HUES64 (cell line): ENCODE data around the gene ISY1.
"Not testable (repeated sequence)": the region's sequence is repeated elsewhere in the genome, so short reads cannot be mapped to it uniquely, and the experiment has no call there.

ENCODE experiments used
- H3K27ac ChIP-seq: 2 replicates; pipeline ENCODE4 v1.7.0; 2013; ENCODE audit warnings: low read depth, low read length, inconsistent platforms
- H3K27me3 ChIP-seq: 2 replicates; pipeline ENCODE4 v1.6.1; 2013; ENCODE audit warnings: mild to moderate bottlenecking, low read length; ENCODE audit not compliant: insufficient read depth
- H3K36me3 ChIP-seq: 2 replicates; pipeline ENCODE4 v1.6.1; 2013; ENCODE audit warnings: mild to moderate bottlenecking, low read length; ENCODE audit not compliant: insufficient read depth
- H3K4me1 ChIP-seq: 2 replicates; pipeline ENCODE4 v1.6.1; 2013; ENCODE audit warnings: mild to moderate bottlenecking, low read length, moderate library complexity; ENCODE audit not compliant: insufficient read depth
- H3K4me3 ChIP-seq: 2 replicates; pipeline ENCODE4 v1.5.1; 2013; ENCODE audit warnings: mild to moderate bottlenecking, low read length, moderate library complexity
- H3K9ac ChIP-seq: 2 replicates; pipeline ENCODE4 v1.6.1; 2013; ENCODE audit warnings: mild to moderate bottlenecking, low read depth, low read length
- H3K9me3 ChIP-seq: 2 replicates; pipeline ENCODE4 v1.6.1; 2013; ENCODE audit warnings: low read depth, low read length; ENCODE audit not compliant: insufficient read depth
- WGBS: fragments of 150-250, 120-280 bp; methylation state at CpG from one replicate; pipeline ENCODE4 v1.1.7; 2013; ENCODE audit warnings: missing lambda C conversion rate; 5-methylcytosine and 5-hydroxymethylcytosine counted together

ISY1 gene

GRCh38 chr3:129104051-129104450 lies 56.8 kb downstream of the ISY1 start:
- WGBS, result 91% methylated on average over 6 of the region's 6 CpGs
- no peaks in the 10 kb centered on the region for H3K36me3 ChIP-seq
- no peak overlapping the region for H3K9ac ChIP-seq

GRCh38 chr3:129103296-129103695 lies 57.6 kb downstream of the ISY1 start:
- H3K27me3 ChIP-seq, result no peaks in the 10 kb centered on the region
- 90% methylated on average over 7 of the region's 7 CpGs for WGBS
- no peak overlapping the region for H3K27ac ChIP-seq
- H3K4me1 ChIP-seq, result no peaks in the 10 kb centered on the region
- no peaks in the 10 kb centered on the region for H3K9me3 ChIP-seq
- H3K9ac ChIP-seq, result no peak overlapping the region
- H3K36me3 ChIP-seq, result no peaks in the 10 kb centered on the region
- no peak overlapping the region for H3K4me3 ChIP-seq

More at GRCh38 chr3:129104051-129104450, 56.8 kb downstream of the ISY1 start:
- Histone ChIP-seq H3K4me3 (no peak overlapping the region), H3K9me3 (no peaks in the 10 kb centered on the region), H3K4me1 (no peaks in the 10 kb centered on the region), H3K27me3 (no peaks in the 10 kb centered on the region), H3K27ac (no peak overlapping the region)

DNA sequence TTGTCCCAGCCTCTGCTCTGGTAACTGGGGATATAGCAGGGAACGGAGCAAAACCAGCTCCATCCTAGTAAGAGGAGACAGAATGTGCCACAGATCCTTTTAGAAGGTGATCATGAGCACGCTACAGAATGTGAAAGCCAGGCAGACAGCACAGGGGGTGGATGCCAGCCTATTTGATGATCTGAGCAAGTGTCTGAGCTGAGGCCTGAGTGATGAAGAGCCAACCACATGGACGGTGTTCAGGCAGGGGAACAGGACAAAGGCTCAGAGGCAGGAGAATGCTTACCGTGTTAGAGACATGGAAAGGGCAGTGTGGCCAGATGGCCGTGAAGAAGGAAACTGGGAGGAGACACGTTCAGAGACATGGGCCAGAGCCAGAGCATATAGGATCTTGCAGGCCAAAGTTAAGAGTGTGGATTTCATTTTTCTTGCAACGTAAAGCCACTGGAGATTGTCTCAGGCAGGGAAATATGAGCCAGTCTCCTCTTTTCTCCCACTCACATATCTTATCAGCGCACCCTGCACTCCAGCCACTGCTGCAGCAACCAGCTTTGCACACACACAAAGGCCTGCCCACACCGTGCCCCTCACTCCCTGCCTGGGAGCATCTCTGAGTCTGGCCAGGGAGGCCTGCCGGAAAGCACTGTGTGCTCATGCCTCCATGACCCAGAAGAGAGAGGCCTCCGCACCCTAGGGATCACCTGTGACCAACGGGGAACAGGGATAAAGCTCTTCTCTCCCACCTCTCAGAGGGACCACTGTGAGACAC lies 59.3 kb downstream of the ISY1 start:
- Histone ChIP-seq H3K27ac (no peak overlapping the region), H3K4me1 (no peaks in the 10 kb centered on the region), H3K9ac (no peak overlapping the region), H3K9me3 (no peaks in the 10 kb centered on the region), H3K27me3 (no peaks in the 10 kb centered on the region), H3K36me3 (no peaks in the 10 kb centered on the region), H3K4me3 (no peak overlapping the region)
- WGBS, result 93% methylated on average over 12 of the region's 12 CpGs

DNA sequence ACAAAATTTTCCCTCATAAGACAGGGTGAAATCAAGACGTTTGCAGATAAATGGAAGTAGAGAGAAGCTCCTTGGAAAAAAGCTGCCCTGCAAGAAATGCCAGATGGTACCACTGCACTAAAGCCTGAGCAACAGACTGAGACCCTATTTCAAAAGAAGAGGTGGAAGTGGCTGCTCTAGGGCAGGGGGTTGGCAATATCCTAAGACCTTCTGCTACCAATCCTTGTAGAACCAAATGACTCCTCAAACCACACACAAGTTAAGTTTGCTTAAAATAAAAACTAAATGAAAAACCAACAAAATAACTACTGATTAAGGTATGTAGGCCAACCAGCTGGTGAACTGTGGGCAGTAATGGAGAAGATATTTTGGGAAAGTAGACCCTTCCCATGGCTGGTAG lies 60.6 kb downstream of the ISY1 start:
- 94% methylated on average over 1 of the region's 1 CpG for WGBS
- Histone ChIP-seq H3K27ac (no peak overlapping the region), H3K9me3 (no peaks in the 10 kb centered on the region), H3K36me3 (no peaks in the 10 kb centered on the region), H3K9ac (no peak overlapping the region), H3K4me1 (no peaks in the 10 kb centered on the region), H3K27me3 (no peaks in the 10 kb centered on the region), H3K4me3 (no peak overlapping the region)

GRCh38 chr3:129095285-129095684 lies 65.6 kb downstream of the ISY1 start:
- WGBS, result 95% methylated on average over 10 of the region's 10 CpGs
- Histone ChIP-seq H3K9ac (no peak overlapping the region), H3K9me3 (no peaks in the 10 kb centered on the region), H3K4me1 (no peaks in the 10 kb centered on the region), H3K27ac (no peak overlapping the region), H3K4me3 (no peak overlapping the region), H3K36me3 (peaks cover 19% of the 10 kb centered on the region), H3K27me3 (no peaks in the 10 kb centered on the region)

GRCh38 chr3:129088312-129088711 lies 72.6 kb downstream of the ISY1 start:
- H3K4me3 ChIP-seq, H3K27me3 ChIP-seq, H3K9ac ChIP-seq, H3K4me1 ChIP-seq, H3K9me3 ChIP-seq, H3K27ac ChIP-seq: not testable (repeated sequence)
- peaks cover 10% of the 10 kb centered on the region for H3K36me3 ChIP-seq
- no CpG with 5 or more reads among the region's 6 CpGs for WGBS

DNA sequence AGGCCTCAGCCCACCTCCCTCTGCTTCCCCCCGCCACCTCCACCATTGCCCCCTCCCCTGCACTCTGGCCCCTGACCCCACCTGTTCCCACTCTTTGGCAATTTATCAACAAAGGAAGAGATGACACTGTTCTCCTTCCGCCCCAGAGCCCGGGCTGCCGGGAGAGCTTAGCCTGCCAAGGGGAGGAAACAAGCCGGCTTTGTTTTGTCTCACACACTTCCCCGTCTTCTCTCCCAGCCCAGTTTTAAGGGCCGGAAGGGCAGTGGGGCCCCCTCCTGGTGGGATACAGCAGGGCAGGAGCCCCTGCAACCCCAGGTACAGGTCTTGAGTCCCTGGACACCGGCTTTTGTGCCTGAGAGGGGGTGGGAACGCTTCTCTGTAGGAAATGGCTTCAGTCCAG lies 73.0 kb downstream of the ISY1 start:
- H3K9ac ChIP-seq, H3K27ac ChIP-seq, H3K27me3 ChIP-seq, H3K9me3 ChIP-seq, H3K4me1 ChIP-seq, H3K4me3 ChIP-seq: not testable (repeated sequence)
- H3K36me3 ChIP-seq, result peaks cover 10% of the 10 kb centered on the region
- WGBS, result no CpG with 5 or more reads among the region's 9 CpGs

DNA sequence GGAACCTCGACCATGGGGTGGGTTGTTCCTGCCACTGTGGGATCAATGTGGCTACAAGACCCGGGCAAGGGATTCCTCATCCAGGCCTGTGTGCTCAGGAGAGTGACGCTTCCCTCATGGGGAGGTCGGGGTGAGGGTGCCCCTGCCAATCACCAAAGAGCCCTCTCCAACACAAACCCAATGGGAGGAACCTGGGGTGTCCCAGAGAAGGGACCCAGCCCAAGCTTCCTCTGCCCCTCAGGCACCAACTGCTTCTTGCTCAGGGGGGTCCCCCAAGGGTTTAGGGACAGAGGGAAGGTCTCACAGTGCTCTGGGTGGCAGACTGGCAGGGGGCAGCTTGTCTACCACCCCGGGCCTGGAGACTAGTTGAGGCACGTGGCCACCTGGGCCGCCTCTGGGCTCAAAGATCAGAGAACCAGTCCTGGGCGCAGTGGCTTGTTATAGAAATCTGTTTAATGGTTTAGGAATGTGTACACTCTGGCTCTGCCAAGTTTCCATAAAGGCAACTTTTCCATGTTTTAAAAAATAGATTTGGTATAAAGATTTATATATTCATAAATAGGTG lies 73.6 kb downstream of the ISY1 start:
- Histone ChIP-seq H3K27me3 (no peaks in the 10 kb centered on the region; the same call in 1 of the 2 replicates), H3K9ac (no peak overlapping the region), H3K9me3 (no peaks in the 10 kb centered on the region), H3K4me1 (no peaks in the 10 kb centered on the region), H3K27ac (no peak overlapping the region), H3K36me3 (peaks cover 8% of the 10 kb centered on the region), H3K4me3 (no peak overlapping the region)
- 93% methylated on average over 8 of the region's 8 CpGs for WGBS

DNA sequence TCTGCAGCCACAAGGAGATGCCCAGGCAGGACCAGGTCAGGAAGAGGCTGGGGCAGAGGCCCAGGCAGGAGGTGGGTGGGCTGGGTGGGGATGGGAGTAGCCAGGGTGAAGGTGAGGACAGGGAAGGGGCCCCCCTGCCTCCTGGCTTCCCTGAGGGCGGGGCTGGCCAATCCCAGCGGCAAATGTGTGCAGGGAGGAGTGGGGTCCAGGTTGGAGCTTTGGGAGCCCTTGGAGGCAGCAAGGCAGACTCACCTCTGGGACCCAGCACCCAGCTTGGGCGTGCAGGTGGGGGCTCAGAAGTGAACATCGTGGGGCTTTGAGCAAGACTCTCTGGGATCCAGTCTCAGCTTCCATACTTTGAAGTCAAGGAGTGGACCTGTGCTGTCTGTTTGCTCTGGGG lies 75.0 kb downstream of the ISY1 start:
- no peaks in the 10 kb centered on the region for H3K36me3 ChIP-seq
- 93% methylated on average over 4 of the region's 4 CpGs for WGBS

GRCh38 chr3:129085165-129085715 lies 75.6 kb downstream of the ISY1 start:
- no peaks in the 10 kb centered on the region for H3K36me3 ChIP-seq
- no peaks in the 10 kb centered on the region; the same call in 1 of the 2 replicates for H3K27me3 ChIP-seq
- H3K9ac ChIP-seq, result no peak overlapping the region
- no peaks in the 10 kb centered on the region for H3K9me3 ChIP-seq
- H3K27ac ChIP-seq, result no peak overlapping the region
- WGBS, result 95% methylated on average over 12 of the region's 12 CpGs
- no peaks in the 10 kb centered on the region for H3K4me1 ChIP-seq
- no peak overlapping the region for H3K4me3 ChIP-seq

More for the DNA sequence above, 75.0 kb downstream of the ISY1 start:
- Histone ChIP-seq H3K4me1 (no peaks in the 10 kb centered on the region), H3K4me3 (no peak overlapping the region), H3K9me3 (no peaks in the 10 kb centered on the region), H3K27me3 (no peaks in the 10 kb centered on the region; the same call in 1 of the 2 replicates), H3K27ac (no peak overlapping the region), H3K9ac (no peak overlapping the region)

DNA sequence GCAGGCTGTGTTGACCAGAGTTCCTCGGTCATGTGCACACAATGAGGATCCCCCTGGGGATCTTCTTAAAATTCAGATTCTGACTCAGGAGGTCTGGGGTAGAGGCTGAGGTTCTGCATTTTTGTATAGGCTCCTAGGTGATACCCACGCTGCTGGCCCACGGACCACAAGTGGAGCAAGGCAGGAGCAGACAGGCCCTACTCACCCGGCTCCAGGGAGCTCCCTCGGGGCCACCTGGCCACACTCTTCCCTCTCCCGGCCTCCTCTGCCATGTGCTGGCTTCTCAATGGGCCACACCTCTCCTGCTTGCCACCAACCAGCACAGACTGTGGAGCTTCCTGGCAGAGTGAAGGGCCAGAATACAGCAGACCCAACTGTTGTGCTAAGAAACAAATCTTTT lies 76.4 kb downstream of the ISY1 start:
- Histone ChIP-seq H3K9ac (no peak overlapping the region), H3K9me3 (no peaks in the 10 kb centered on the region), H3K27me3 (no peaks in the 10 kb centered on the region; the same call in 1 of the 2 replicates), H3K27ac (no peak overlapping the region), H3K36me3 (no peaks in the 10 kb centered on the region), H3K4me1 (no peaks in the 10 kb centered on the region), H3K4me3 (no peak overlapping the region)
- 88% methylated on average over 6 of the region's 6 CpGs for WGBS
